Glutamatergic neuron (in vitro differentiated cells): Measurements from ENCODE around the gene MOSPD2. TPM values are rescaled to one million over a fixed set of nuclear protein-coding genes. Genes with fewer than 3 reads are reported as not detected.

Experiments used
- DNase-seq: peaks from one replicate; pipeline ENCODE4 v3.0.0; 2022
- H3K27ac Mint-ChIP-seq: one replicate; pipeline ENCODE4 v1.8.0; 2020; ENCODE audit warnings: mild to moderate bottlenecking, mixed read lengths, inconsistent platforms; ENCODE audit not compliant: unreplicated experiment
- H3K27me3 Mint-ChIP-seq: one replicate; pipeline ENCODE4 v1.8.0; 2020; ENCODE audit warnings: mild to moderate bottlenecking, moderate library complexity, mixed read lengths, inconsistent platforms; ENCODE audit not compliant: unreplicated experiment
- H3K36me3 Mint-ChIP-seq: one replicate; pipeline ENCODE4 v1.8.0; 2020; ENCODE audit warnings: mild to moderate bottlenecking, mixed read lengths, inconsistent platforms; ENCODE audit not compliant: unreplicated experiment
- H3K4me1 Mint-ChIP-seq: one replicate; pipeline ENCODE4 v1.8.0; 2020; ENCODE audit warnings: mild to moderate bottlenecking, low read depth, mixed read lengths, inconsistent platforms; ENCODE audit not compliant: unreplicated experiment
- H3K4me3 Mint-ChIP-seq: one replicate; pipeline ENCODE4 v1.8.0; 2020; ENCODE audit warnings: mild to moderate bottlenecking, mixed read lengths, inconsistent platforms; ENCODE audit not compliant: unreplicated experiment
- H3K9me3 Mint-ChIP-seq: one replicate; pipeline ENCODE4 v1.8.0; 2020; ENCODE audit warnings: mild to moderate bottlenecking, moderate library complexity, mixed read lengths, inconsistent platforms; ENCODE audit not compliant: unreplicated experiment
- long read RNA-seq: library from polyadenylated mRNA; unstranded; transcript quantifications from one replicate; pipeline ENCODE4 v2.0.0, GENCODE V29; 2020; ENCODE audit not compliant: unreplicated experiment
- total RNA-seq: library from RNA; stranded (reverse); fragmentation: NEBNext Ultra II Directional; extraction: Animal tissue kit (Norgen Biotek cat#: 25700); gene quantifications from one replicate; pipeline ENCODE4 v1.2.1, GENCODE V29; 2021; ENCODE audit not compliant: unreplicated experiment
- TF ChIP-seq, protein P1 (sequence below): fragments of 200-600 bp; sonication (generic); IDR thresholded peaks from one replicate; pipeline ENCODE4 v1.5.0; 2021; ENCODE audit not compliant: partially characterized antibody, unreplicated experiment

MOSPD2 gene
- total RNA-seq: 11.8 TPM
- long read RNA-seq, full-length matches to known transcripts: 5 of 6 reads
- long read RNA-seq, partial matches to known transcripts: 1 of 6 reads
- long read RNA-seq, other reads (novel, unspliced or antisense): 0 of 6 reads

DNA sequence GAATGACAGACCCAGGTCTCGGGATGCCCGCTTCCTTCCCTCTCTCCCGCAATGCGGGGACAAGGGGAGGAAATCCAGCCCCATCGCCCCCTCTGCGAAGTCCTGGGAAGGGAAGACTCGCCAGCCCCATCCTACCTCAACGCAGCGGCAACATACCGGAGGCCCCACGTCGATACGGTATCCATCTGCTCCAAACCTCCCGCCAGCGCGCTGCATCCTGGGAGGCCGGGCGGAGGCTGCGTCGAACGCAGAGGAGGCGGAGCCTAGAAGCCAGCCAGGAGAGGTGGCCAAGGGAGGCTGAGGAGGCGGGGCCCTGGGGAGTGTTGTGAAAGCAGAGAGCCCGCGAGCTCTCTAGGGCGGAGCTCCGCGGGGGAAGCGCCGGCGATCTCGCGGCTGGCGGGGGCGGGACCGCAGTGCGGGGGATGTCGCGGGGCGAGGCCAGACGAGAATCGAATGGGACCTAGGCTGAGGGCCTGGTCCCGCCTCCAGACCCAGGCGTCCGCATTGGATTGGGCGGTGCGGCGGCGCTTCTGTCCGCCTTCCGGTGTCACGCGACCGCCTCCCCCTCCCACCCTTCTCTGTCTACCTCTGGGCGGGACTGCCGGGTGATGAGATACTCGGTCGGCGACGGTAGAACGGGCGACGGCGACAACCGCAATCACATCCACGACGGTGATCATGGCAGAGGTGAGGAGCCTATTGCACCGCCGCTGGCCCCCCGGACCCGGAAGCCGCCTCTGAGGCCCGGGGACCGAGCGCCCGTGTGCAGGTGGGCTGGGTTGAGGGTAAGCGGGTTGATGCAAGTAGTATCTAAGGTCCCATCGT is at the start of gene MOSPD2, which contains the start of gene FANCB:
MOSPD2 (plus strand) TSS at position 571 of the 825 bp plus-strand sequence; CDS start at position 679, 108 bp downstream.
FANCB (minus strand) TSS at position 219 of the 825 bp plus-strand sequence. CDS start 7,559 bp downstream, outside the sequence.
- Mint-ChIP-seq H3K4me1 (no peaks in the 10 kb centered on the region), H3K4me3 (peak within 1 kb of the TSS; percentile 83), H3K27me3 (no peaks in the 10 kb centered on the region), H3K36me3 (no peaks in the 10 kb centered on the region), H3K27ac (peak within 1 kb of the TSS; percentile 64), H3K9me3 (no peaks in the 10 kb centered on the region)
- TF ChIP-seq, protein P1, sequence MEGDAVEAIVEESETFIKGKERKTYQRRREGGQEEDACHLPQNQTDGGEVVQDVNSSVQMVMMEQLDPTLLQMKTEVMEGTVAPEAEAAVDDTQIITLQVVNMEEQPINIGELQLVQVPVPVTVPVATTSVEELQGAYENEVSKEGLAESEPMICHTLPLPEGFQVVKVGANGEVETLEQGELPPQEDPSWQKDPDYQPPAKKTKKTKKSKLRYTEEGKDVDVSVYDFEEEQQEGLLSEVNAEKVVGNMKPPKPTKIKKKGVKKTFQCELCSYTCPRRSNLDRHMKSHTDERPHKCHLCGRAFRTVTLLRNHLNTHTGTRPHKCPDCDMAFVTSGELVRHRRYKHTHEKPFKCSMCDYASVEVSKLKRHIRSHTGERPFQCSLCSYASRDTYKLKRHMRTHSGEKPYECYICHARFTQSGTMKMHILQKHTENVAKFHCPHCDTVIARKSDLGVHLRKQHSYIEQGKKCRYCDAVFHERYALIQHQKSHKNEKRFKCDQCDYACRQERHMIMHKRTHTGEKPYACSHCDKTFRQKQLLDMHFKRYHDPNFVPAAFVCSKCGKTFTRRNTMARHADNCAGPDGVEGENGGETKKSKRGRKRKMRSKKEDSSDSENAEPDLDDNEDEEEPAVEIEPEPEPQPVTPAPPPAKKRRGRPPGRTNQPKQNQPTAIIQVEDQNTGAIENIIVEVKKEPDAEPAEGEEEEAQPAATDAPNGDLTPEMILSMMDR: no peak
- peak; percentile 94 for DNase-seq

DNA sequence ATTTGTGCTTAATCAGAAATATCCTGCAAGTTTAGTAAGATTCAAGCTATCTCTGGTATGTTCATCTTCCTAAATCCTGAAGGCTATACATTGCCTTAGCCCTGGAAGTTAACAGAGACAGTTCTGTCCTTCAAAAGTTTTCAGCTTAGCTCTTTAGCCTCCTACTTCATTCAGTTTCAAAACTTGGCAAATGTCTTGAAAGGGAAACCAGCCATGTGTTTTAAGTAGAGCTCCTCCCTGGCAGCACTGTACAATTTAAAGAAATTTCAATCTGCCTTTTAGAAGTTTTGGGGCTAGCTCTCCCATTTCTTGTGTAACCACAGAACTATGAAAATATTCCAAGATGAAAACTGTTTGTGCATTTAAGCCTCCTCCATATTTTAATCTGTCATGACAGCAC is 47.4 kb upstream of the MOSPD2 start:
- Mint-ChIP-seq H3K27ac (no peak overlapping the region), H3K27me3 (peaks cover 2% of the 10 kb centered on the region), H3K9me3 (peaks cover 1% of the 10 kb centered on the region), H3K4me1 (peaks cover 5% of the 10 kb centered on the region), H3K36me3 (peaks cover 3% of the 10 kb centered on the region), H3K4me3 (no peak overlapping the region)
- TF ChIP-seq, protein P1: no peak
- DNase-seq: no peak

DNA sequence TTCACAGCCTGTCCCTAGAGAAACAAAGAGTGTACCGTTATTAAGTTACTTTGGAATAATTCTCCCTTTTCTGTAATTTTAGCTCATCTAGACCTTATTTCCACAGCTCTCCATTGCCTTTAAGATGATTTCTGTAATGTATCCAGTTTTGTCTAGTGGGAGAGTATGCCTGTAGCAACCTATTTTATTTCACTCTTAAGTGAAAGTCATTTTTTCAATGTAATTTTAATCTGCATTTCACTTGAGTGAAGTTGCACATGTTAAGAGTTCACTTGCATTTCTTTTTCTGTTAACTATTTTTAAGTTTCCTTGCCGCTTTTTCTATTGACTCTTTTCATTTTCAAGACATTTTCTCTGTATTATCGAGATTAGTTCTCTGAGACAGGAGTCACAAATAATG is 46.9 kb upstream of the MOSPD2 start:
- peaks cover 5% of the 10 kb centered on the region for H3K4me1 Mint-ChIP-seq
- no peak for DNase-seq
- no peak overlapping the region for H3K27ac Mint-ChIP-seq
- H3K4me3 Mint-ChIP-seq: no peak overlapping the region
- H3K9me3 Mint-ChIP-seq: peaks cover 1% of the 10 kb centered on the region
- peaks cover 2% of the 10 kb centered on the region for H3K27me3 Mint-ChIP-seq
- TF ChIP-seq, protein P1: no peak
- peaks cover 3% of the 10 kb centered on the region for H3K36me3 Mint-ChIP-seq

DNA sequence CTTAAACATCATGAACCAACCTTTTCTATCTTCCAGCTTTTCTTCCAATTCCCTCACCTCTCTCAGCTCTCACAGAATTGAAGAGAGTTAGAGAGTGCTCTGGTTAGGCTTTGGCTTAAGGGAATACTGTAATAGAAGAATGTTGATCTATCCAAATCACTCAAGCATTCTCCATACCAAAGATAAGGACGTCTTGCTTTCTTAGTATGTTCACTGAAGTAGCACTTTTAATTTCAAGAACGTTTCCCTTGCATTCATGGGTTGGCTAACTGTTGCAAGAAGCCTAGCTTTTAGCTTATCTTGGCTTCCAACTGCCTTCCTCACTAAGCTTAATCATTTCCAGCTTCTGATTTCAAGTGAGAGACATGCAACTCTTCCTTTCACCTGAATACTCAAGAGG is 43.6 kb upstream of the MOSPD2 start:
- Mint-ChIP-seq H3K27me3 (no peaks in the 10 kb centered on the region), H3K4me3 (no peak overlapping the region), H3K36me3 (peaks cover 3% of the 10 kb centered on the region)

More for the DNA sequence above, 43.6 kb upstream of the MOSPD2 start:
- TF ChIP-seq, protein P1: no peak
- no peak for DNase-seq
- H3K27ac Mint-ChIP-seq: no peak overlapping the region
- peaks cover 1% of the 10 kb centered on the region for H3K9me3 Mint-ChIP-seq
- H3K4me1 Mint-ChIP-seq: peaks cover 5% of the 10 kb centered on the region
